ENCODE data around the gene NCOA7.

DNA sequence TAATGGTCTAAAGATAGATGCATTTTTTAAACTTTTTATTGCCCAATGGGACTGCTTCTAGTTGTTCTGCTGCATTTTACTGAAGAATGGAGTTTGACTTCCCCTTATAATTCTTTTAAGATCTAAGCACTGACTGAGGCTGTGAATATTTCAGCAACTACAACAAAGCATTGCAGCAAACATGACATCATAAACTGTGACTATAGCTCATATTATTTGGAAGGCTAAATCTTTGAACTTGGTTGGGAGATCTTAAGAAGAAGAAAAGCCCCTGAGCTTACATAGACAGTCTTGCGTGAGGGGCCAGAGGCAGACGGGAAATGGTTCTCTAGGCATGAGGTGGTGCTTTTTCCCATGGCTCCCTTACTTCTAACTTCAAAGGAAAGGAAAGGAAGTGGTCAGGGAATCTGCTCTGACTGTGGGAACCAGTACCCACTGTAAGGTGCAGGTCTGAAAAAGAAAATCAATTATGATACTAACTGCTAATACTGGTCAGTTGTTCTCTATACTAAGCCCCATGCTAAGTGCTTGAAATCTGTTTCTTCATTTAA, 26.6 kb upstream of the NCOA7 start:
- TF ChIP-seq POLR2A (IDR thresholded peaks at IDR 0.05) = no peak
- TF ChIP-seq, protein P1, sequence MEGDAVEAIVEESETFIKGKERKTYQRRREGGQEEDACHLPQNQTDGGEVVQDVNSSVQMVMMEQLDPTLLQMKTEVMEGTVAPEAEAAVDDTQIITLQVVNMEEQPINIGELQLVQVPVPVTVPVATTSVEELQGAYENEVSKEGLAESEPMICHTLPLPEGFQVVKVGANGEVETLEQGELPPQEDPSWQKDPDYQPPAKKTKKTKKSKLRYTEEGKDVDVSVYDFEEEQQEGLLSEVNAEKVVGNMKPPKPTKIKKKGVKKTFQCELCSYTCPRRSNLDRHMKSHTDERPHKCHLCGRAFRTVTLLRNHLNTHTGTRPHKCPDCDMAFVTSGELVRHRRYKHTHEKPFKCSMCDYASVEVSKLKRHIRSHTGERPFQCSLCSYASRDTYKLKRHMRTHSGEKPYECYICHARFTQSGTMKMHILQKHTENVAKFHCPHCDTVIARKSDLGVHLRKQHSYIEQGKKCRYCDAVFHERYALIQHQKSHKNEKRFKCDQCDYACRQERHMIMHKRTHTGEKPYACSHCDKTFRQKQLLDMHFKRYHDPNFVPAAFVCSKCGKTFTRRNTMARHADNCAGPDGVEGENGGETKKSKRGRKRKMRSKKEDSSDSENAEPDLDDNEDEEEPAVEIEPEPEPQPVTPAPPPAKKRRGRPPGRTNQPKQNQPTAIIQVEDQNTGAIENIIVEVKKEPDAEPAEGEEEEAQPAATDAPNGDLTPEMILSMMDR (IDR thresholded peaks at IDR 0.05) = no peak
